IgD-negative memory B cell (primary cell): ENCODE measurements around the gene KIRREL3. TPM values are rescaled to one million over a fixed set of nuclear protein-coding genes. Genes with fewer than 3 reads are reported as not detected.
A peak's percentile ranks its signal among the peaks of the same experiment; 100 is the strongest.

Source experiments
- H3K27ac Mint-ChIP-seq, 3 donors: one replicate each; pipeline ENCODE4 v1.8.0; 2020 to 2022; ENCODE audit warnings: mild to moderate bottlenecking in 3 of 3, mixed read lengths in 3 of 3, moderate library complexity in 1 of 3
- H3K27me3 Mint-ChIP-seq: one replicate; pipeline ENCODE4 v1.8.0; 2021; ENCODE audit warnings: mixed read lengths
- H3K36me3 Mint-ChIP-seq: one replicate; pipeline ENCODE4 v1.8.0; 2020; ENCODE audit warnings: mild to moderate bottlenecking, mixed read lengths
- H3K4me1 Mint-ChIP-seq, 3 donors: one replicate each; pipeline ENCODE4 v1.8.0; 2020 to 2022; ENCODE audit warnings: mixed read lengths in 3 of 3, mild to moderate bottlenecking in 1 of 3
- H3K4me3 Mint-ChIP-seq, 4 donors: one replicate each; pipeline ENCODE4 v1.8.0; 2020 to 2022; ENCODE audit warnings: mild to moderate bottlenecking in 4 of 4, mixed read lengths in 4 of 4, moderate library complexity in 3 of 4
- H3K9me3 Mint-ChIP-seq, 3 donors: one replicate each; pipeline ENCODE4 v1.8.0; 2020 to 2021; ENCODE audit warnings: mixed read lengths in 3 of 3, mild to moderate bottlenecking in 1 of 3
- polyA plus RNA-seq: library from polyadenylated mRNA; unstranded; fragments of 300-500 nt; fragmentation: Illumina TruSeq; gene quantifications from one replicate; pipeline ENCODE4 v1.2.3, GENCODE V29; 2021

The KIRREL3 gene
- polyA plus RNA-seq, 1 donor from 2014 or later, result not detected

DNA sequence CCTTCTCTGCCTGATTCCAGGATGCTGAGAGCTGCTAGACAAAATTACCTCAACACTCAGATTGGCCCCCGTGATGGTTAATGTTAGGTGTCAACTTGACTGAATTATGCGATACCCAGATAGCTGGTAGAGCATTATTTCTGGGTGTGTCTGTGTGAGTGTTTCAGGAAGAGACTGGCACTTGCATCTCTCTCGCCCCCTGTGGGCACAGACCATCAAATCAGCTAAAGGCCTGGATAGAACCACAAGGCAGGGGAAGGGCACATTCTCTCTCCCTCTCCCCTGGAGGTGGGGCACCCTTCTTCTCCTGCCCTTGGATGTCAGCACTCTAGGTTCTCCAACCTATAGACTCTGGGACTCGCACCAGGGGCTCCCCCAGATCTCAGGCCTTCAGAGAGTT, 79.7 kb downstream of the KIRREL3 start:
- peaks cover 0 to 6% (median 0%) of the 10 kb centered on the region in 3 donors for H3K4me1 Mint-ChIP-seq
- no peaks in the 10 kb centered on the region for H3K9me3 Mint-ChIP-seq
- peaks cover 3% of the 10 kb centered on the region for H3K27me3 Mint-ChIP-seq
- H3K27ac Mint-ChIP-seq, result no peak overlapping the region
- H3K4me3 Mint-ChIP-seq, result no peak overlapping the region
- no peaks in the 10 kb centered on the region for H3K36me3 Mint-ChIP-seq

DNA sequence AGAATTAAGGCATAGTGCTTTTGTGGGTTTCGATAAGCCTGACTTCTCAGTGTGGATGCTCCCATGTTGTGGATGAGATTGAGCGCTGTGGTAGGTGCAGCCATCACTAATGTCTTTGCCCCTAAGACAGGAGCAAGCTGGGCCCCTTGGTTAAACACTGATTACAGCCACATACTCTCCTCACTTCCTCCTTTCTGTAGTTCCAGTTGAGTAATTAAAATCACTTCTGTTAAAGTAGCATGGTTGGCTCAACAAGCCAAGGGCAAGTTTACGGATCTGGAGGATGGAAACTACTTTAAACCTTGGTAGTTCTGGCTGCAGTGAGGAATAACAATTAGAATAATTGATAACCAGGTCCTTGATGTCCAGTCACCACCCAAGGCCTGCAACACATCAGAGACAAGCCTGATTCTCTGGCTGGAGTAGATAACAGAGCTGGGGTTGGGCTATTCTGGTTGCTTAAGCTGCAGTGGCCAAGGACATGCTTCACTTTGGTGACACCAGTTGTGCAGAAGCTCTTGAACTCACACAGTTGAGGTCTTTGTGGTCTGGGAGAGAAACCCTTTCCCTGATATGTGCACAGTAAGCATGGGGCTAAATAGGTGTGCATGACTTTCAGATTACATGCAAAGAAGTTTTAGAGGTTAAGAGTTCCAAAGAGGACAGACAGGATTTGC, 81.3 kb downstream of the KIRREL3 start:
- H3K4me3 Mint-ChIP-seq, result no peak overlapping the region
- H3K9me3 Mint-ChIP-seq, result no peaks in the 10 kb centered on the region
- H3K4me1 Mint-ChIP-seq, result peaks cover 0 to 6% (median 3%) of the 10 kb centered on the region in 3 donors
- no peak overlapping the region for H3K27ac Mint-ChIP-seq
- H3K27me3 Mint-ChIP-seq, result no peaks in the 10 kb centered on the region
- no peaks in the 10 kb centered on the region for H3K36me3 Mint-ChIP-seq

DNA sequence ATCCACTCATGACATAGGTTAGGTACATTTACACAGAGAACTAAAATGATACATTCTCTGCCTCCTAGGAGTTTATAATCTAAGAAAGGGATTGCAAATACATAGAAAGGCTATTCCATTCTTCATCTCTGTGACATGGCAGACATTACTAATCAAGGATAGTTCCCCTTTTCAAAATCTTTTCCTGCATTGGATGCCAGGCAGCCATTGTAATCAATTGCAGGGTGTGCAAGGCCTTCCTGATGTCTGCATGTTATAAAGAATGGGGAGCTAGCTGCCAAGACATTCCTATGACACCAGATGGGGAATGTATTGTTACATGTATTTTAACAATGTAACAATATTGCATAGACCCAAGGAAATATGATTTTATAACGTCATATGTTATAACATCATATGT, 82.0 kb downstream of the KIRREL3 start:
- Mint-ChIP-seq H3K4me3 (no peak overlapping the region), H3K36me3 (no peaks in the 10 kb centered on the region), H3K4me1 (peaks cover 0 to 4% (median 3%) of the 10 kb centered on the region in 3 donors), H3K9me3 (no peaks in the 10 kb centered on the region), H3K27ac (no peak overlapping the region), H3K27me3 (no peaks in the 10 kb centered on the region)

DNA sequence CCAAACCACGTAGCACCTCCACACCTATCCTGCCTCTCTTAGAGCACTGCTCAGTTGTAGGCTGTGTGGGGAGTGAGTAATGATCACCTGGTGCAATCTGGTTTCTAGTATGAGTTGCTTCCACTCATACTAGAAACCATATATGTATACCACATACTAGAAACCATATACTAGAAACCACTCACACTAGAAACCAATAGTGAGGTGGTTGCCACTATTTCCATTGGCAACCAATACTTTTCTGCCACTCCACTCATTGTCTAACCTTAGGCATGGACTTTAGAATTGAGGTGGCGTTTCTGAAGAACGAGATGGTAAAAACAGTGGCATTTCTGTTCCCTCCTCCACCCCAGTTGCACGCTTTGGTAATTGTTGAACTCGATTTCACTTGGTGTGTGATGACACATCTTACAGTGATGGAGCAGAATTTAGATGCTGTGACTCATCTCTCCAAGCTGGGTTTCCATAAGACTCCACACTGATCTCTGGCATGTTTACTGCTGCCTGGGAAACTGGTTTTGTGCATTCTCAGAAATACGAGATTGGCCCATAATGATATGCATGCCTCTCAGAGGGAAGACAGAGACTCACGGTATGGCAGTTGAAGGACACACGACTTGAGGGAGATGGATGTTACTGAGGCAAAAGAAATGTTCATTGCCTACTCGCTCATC, 82.9 kb downstream of the KIRREL3 start:
- no peaks in the 10 kb centered on the region for H3K36me3 Mint-ChIP-seq
- H3K4me1 Mint-ChIP-seq, result peaks cover 0 to 4% (median 3%) of the 10 kb centered on the region in 3 donors
- no peaks in the 10 kb centered on the region for H3K9me3 Mint-ChIP-seq
- no peak overlapping the region for H3K27ac Mint-ChIP-seq
- no peaks in the 10 kb centered on the region for H3K27me3 Mint-ChIP-seq
- no peak overlapping the region for H3K4me3 Mint-ChIP-seq

DNA sequence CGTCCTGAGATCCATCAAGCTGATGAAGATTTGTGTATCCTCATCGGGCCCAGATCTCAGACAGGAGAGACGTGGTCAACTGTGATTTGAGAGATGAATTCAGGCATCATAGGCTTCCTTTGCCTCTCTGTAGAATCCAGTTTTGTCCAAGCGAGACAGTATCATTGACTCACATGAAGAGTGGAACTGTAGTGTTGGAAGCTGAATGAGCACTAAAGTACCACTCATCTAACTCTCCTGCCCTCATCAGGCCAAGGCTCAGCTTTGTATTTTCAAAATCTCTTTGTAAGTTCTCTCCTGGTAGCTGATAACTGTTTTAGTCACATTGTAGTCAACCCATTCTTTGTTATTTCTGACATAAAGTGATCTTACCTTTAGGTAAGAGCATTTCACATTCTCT, 85.1 kb downstream of the KIRREL3 start:
- Mint-ChIP-seq H3K9me3 (no peaks in the 10 kb centered on the region), H3K36me3 (no peaks in the 10 kb centered on the region), H3K27ac (no peak overlapping the region), H3K27me3 (no peaks in the 10 kb centered on the region), H3K4me3 (no peak overlapping the region), H3K4me1 (peaks cover 0 to 6% (median 3%) of the 10 kb centered on the region in 3 donors)

DNA sequence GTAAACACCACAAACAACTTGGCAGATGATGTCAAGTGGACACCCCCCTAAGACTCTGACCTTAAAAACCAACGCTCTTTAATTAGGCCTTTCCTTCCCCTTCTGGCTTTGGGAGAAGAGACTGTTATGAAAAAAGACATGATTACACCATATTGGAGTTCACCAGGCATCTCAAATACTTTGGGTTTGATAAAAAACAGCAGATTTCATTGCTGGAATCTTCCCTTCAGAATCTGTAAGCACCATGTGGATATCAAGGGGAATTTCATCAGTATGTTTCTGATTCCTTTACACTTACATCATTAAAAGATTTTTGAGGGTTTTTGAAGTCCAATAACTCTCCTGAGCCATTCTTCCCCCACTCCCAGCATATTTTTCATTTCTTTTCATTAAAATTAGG, 85.6 kb downstream of the KIRREL3 start:
- no peak overlapping the region for H3K27ac Mint-ChIP-seq
- H3K4me3 Mint-ChIP-seq, result no peak overlapping the region
- no peaks in the 10 kb centered on the region for H3K9me3 Mint-ChIP-seq
- H3K36me3 Mint-ChIP-seq, result no peaks in the 10 kb centered on the region
- peaks cover 0 to 6% (median 3%) of the 10 kb centered on the region in 3 donors for H3K4me1 Mint-ChIP-seq
- H3K27me3 Mint-ChIP-seq, result no peaks in the 10 kb centered on the region

DNA sequence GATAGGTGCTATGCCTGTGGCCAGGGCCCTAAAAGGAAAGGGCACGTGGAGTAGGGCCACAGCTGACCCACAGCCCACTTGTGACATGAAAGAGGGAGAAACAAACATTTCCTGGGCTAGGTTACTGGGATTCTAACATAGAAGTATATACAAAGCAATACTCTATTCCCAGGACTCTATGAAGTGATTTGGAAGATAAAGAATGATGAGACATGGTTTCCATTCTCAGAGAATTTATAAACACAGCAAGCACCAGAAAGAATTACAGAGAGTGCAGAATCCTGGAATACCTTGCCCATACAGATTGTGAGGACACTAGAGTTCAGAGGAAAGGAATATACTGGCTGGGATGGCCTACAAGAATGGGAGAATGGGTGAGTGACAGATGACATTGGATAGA, 86.4 kb downstream of the KIRREL3 start:
- Mint-ChIP-seq H3K4me1 (peaks cover 0 to 4% (median 3%) of the 10 kb centered on the region in 3 donors), H3K27me3 (no peaks in the 10 kb centered on the region), H3K4me3 (no peak overlapping the region), H3K9me3 (no peaks in the 10 kb centered on the region), H3K36me3 (no peaks in the 10 kb centered on the region), H3K27ac (peak overlapping the region in 1 of 3 donors; percentile 32)

DNA sequence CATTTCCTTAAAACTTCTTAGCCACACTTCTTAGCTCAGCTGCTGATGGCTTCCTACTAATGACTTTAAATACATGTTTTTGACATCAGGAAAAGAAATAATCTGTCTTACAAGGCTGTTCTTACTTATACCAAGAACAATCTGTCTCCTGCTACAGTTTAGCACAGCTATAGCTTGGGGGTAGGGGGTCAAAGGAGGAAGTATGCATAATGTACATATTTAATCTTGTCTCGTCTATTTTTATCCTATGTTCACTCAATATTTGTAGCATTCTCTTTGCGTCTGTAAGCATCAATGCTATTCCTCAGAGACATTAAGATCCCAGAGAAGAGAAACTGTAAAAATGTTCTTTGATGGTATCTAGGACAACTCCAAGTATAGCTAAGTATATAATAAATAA, 96.0 kb downstream of the KIRREL3 start:
- Mint-ChIP-seq H3K4me1 (no peaks in the 10 kb centered on the region), H3K27me3 (peaks cover 1% of the 10 kb centered on the region), H3K27ac (no peak overlapping the region), H3K36me3 (no peaks in the 10 kb centered on the region), H3K9me3 (no peaks in the 10 kb centered on the region), H3K4me3 (no peak overlapping the region)

DNA sequence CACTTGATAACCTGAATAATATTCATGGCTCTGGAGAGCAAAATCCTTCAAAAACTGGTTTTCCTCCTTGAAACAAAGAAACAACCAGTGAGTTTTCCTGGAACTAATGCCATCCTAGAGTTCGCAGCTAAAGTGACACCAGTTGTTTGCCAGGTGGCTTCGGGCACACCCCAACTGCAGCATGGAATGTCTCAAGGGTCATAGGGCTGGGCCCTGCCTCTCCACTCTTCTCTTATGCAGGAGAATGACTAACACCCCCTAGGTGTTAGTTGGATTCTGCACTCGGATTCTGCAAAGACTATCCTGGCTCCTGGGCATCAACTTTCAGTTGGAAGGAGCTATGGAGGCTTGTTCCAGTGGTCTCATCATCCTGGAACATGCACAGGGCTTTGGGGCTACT, 98.8 kb downstream of the KIRREL3 start:
- Mint-ChIP-seq H3K36me3 (no peaks in the 10 kb centered on the region), H3K27ac (no peak overlapping the region), H3K4me3 (no peak overlapping the region), H3K27me3 (peaks cover 3% of the 10 kb centered on the region), H3K4me1 (no peaks in the 10 kb centered on the region), H3K9me3 (peaks cover 0 to 3% (median under 1%) of the 10 kb centered on the region in 3 donors)

DNA sequence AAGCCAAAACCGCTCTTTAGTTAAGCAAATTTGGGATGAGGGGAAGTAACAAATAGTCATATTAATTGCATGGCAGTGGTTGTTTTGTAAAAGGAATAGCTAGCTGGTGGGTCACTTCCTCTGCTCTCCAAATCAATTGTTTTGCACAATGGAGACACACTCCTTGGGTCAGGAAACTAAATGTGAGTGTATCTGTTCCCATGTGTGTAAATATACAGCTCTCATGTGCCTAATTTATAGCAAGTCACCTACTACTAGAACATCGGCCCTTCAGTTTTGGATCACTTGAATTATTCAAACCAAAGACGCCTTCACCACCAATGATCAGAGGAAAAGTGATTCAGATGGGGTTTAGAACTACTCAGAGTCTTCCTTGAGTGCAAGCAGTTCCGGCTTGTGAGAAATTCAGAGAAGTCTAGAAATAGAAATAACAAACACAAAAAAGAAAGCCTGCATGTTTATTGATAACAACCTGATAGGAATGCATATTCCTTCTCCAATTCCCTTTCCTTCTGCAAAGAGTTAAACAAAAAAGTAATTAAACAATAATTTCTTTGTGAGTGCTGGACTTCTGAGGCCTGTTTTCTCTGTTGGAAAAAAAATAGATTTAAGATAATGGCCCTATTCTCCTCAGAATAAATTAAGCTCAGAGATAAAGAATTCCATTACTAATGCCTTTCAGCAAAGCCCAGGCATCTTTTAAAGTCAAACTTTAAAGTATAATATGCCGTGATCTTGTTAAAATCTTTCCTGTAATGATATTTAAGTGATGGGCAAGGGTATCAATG, 100.4 kb downstream of the KIRREL3 start:
- Mint-ChIP-seq H3K27ac (no peak overlapping the region), H3K4me1 (no peaks in the 10 kb centered on the region), H3K36me3 (no peaks in the 10 kb centered on the region), H3K4me3 (no peak overlapping the region), H3K9me3 (peaks cover 3 to 9% (median 4%) of the 10 kb centered on the region in 3 donors), H3K27me3 (peaks cover 6% of the 10 kb centered on the region)

DNA sequence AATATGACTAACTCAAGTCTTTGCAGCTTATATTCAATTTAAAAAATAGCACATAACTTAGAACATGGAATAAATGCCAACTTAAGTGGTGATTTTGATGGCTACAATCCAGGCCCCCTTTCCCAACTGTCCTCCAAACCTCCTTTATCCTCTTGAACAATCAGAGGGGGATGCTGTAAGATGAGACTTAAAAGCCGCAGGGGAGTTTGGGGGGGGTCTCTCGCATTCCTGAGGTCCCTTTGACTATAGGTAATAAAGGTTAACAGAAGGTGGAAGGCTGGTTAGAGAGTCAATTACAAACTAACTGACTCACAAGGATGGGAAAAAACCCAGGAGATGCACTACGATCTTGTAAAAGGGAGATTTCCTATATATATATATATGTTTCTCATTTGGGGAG, 101.8 kb downstream of the KIRREL3 start:
- no peaks in the 10 kb centered on the region for H3K36me3 Mint-ChIP-seq
- peaks cover 4 to 10% (median 9%) of the 10 kb centered on the region in 3 donors for H3K9me3 Mint-ChIP-seq
- peaks cover 5% of the 10 kb centered on the region for H3K27me3 Mint-ChIP-seq
- no peaks in the 10 kb centered on the region for H3K4me1 Mint-ChIP-seq
- no peak overlapping the region for H3K27ac Mint-ChIP-seq
- H3K4me3 Mint-ChIP-seq, result no peak overlapping the region

DNA sequence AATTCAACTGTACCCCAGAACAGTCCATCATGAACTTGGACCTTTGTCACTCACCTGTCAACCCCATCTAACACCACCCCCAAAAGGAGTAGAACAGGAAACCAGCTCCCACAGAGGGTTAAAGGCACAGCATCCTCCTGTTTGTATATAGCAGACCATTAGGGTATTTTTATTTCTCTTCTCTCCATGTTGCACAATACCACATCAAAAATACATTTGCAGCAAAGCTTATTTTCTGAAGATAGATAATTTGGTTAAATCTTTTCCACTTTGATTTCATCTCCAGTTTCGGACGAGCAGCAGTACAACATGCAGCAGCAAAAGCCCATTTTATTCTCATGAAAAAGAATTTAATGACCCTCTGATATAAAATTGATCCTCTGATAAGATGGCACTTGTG, 103.1 kb downstream of the KIRREL3 start:
- H3K27me3 Mint-ChIP-seq, result peaks cover 5% of the 10 kb centered on the region

DNA sequence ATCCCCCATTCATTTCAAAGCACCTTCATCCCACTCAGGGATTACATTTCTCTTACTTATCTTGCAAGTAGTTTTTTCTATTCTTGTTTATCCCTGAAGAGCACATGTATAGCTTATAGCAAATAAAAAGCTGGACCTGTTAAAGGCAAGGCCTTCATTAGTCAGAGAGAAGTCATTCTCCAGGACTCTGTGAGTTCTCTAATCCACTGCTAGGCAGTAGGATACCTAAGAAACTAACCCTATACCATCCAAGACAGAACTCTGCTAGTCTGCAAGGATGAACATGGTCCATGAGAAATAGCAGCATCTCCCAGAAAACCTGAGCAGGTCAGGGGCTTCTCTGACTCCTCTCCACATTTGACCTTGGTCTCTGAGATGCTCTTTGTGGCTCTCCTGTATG, 104.5 kb downstream of the KIRREL3 start:
- no peak overlapping the region for H3K27ac Mint-ChIP-seq

More for the DNA sequence above, 103.1 kb downstream of the KIRREL3 start:
- Mint-ChIP-seq H3K36me3 (no peaks in the 10 kb centered on the region), H3K4me1 (no peaks in the 10 kb centered on the region), H3K27ac (no peak overlapping the region), H3K4me3 (no peak overlapping the region), H3K9me3 (peaks cover 4 to 10% (median 9%) of the 10 kb centered on the region in 3 donors)

DNA sequence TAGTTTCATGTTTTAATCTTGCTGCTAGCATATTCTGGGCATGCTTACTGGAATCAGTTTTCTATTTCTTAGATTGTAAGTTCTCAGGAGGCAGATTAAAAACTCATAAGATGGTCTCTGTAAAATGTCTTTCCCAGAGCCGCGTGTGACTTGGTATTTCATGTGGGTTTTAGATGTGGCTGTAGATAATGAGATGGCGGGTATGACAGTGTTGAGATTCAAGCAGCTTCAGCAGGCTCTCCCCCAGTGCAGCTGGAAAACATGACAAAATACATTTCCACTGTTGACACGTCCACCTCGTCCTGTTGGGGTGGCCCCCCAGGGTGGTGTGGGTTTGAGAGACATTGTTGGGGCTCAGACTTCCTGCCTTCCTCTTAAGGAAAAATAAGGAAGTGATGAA, 106.8 kb downstream of the KIRREL3 start:
- H3K27me3 Mint-ChIP-seq, result peaks cover 5% of the 10 kb centered on the region
- H3K36me3 Mint-ChIP-seq, result no peaks in the 10 kb centered on the region
- no peaks in the 10 kb centered on the region for H3K4me1 Mint-ChIP-seq
- H3K4me3 Mint-ChIP-seq, result no peak overlapping the region
- H3K9me3 Mint-ChIP-seq, result peaks cover 4 to 10% (median 9%) of the 10 kb centered on the region in 3 donors
- no peak overlapping the region for H3K27ac Mint-ChIP-seq

More for the DNA sequence above, 104.5 kb downstream of the KIRREL3 start:
- H3K27me3 Mint-ChIP-seq, result peaks cover 5% of the 10 kb centered on the region
- H3K9me3 Mint-ChIP-seq, result peaks cover 4 to 10% (median 9%) of the 10 kb centered on the region in 3 donors
- H3K4me1 Mint-ChIP-seq, result no peaks in the 10 kb centered on the region
- no peak overlapping the region for H3K4me3 Mint-ChIP-seq
- no peaks in the 10 kb centered on the region for H3K36me3 Mint-ChIP-seq

DNA sequence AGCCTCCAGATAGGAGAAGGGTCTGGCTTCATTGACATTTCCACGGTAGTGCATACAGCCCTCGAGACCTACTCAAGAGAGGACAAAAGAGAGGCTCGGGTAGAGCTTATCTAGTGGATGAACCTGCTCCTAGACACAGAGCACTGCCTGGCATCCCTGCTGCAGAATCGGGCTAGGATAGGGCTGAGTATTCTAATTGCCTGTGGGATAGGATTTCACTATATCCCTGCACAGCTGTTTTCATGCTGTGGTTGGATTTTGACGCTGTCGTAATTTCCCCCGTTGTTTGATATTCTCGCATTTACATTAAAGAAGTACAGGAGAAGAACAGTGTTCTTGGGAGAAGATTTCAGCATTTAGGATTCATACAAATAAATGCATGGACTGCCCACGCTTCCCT, 107.8 kb downstream of the KIRREL3 start:
- Mint-ChIP-seq H3K4me3 (no peak overlapping the region), H3K9me3 (peaks cover 4 to 10% (median 9%) of the 10 kb centered on the region in 3 donors), H3K27ac (no peak overlapping the region), H3K27me3 (peaks cover 7% of the 10 kb centered on the region), H3K36me3 (no peaks in the 10 kb centered on the region), H3K4me1 (no peaks in the 10 kb centered on the region)
